Glutamatergic neuron (in vitro differentiated cells): Measurements from ENCODE around the gene LRIT2. TPM values are rescaled to one million over a fixed set of nuclear protein-coding genes. Genes with fewer than 3 reads are reported as not detected.

Source experiments
- DNase-seq: peaks from one replicate; pipeline ENCODE4 v3.0.0; 2022
- H3K27ac Mint-ChIP-seq: one replicate; pipeline ENCODE4 v1.8.0; 2020; ENCODE audit warnings: mild to moderate bottlenecking, mixed read lengths, inconsistent platforms; ENCODE audit not compliant: unreplicated experiment
- H3K27me3 Mint-ChIP-seq: one replicate; pipeline ENCODE4 v1.8.0; 2020; ENCODE audit warnings: mild to moderate bottlenecking, moderate library complexity, mixed read lengths, inconsistent platforms; ENCODE audit not compliant: unreplicated experiment
- H3K36me3 Mint-ChIP-seq: one replicate; pipeline ENCODE4 v1.8.0; 2020; ENCODE audit warnings: mild to moderate bottlenecking, mixed read lengths, inconsistent platforms; ENCODE audit not compliant: unreplicated experiment
- H3K4me1 Mint-ChIP-seq: one replicate; pipeline ENCODE4 v1.8.0; 2020; ENCODE audit warnings: mild to moderate bottlenecking, low read depth, mixed read lengths, inconsistent platforms; ENCODE audit not compliant: unreplicated experiment
- H3K4me3 Mint-ChIP-seq: one replicate; pipeline ENCODE4 v1.8.0; 2020; ENCODE audit warnings: mild to moderate bottlenecking, mixed read lengths, inconsistent platforms; ENCODE audit not compliant: unreplicated experiment
- H3K9me3 Mint-ChIP-seq: one replicate; pipeline ENCODE4 v1.8.0; 2020; ENCODE audit warnings: mild to moderate bottlenecking, moderate library complexity, mixed read lengths, inconsistent platforms; ENCODE audit not compliant: unreplicated experiment
- total RNA-seq: library from RNA; stranded (reverse); fragmentation: NEBNext Ultra II Directional; extraction: Animal tissue kit (Norgen Biotek cat#: 25700); gene quantifications from one replicate; pipeline ENCODE4 v1.2.1, GENCODE V29; 2021; ENCODE audit not compliant: unreplicated experiment
- TF ChIP-seq, protein P1 (sequence below): fragments of 200-600 bp; sonication (generic); IDR thresholded peaks from one replicate; pipeline ENCODE4 v1.5.0; 2021; ENCODE audit not compliant: partially characterized antibody, unreplicated experiment

LRIT2 gene
- total RNA-seq, 1 donor from 2014 or later = not detected

DNA sequence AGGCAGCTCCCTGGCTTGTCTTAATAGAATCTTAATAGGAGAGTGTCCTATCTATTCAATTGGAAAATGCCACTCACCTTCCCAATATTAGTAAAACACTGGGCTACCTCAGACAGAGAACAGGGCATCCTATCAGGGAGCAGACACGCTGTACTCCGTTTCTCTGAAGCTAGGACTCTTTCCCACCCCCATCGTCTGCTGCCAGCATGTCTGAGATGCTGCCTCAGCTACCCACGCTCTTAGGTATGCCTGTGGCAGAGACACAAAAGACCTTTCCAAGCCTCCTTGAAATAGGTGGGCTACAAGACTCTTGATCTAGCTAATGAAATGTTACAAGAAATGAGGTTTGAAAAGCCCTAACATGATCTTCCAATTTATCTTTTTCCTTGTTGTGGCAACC, 2.5 kb upstream of the LRIT2 start:
- TF ChIP-seq, protein P1, sequence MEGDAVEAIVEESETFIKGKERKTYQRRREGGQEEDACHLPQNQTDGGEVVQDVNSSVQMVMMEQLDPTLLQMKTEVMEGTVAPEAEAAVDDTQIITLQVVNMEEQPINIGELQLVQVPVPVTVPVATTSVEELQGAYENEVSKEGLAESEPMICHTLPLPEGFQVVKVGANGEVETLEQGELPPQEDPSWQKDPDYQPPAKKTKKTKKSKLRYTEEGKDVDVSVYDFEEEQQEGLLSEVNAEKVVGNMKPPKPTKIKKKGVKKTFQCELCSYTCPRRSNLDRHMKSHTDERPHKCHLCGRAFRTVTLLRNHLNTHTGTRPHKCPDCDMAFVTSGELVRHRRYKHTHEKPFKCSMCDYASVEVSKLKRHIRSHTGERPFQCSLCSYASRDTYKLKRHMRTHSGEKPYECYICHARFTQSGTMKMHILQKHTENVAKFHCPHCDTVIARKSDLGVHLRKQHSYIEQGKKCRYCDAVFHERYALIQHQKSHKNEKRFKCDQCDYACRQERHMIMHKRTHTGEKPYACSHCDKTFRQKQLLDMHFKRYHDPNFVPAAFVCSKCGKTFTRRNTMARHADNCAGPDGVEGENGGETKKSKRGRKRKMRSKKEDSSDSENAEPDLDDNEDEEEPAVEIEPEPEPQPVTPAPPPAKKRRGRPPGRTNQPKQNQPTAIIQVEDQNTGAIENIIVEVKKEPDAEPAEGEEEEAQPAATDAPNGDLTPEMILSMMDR = no peak
- no peak for DNase-seq
- Mint-ChIP-seq H3K27me3 (no peaks in the 10 kb centered on the region), H3K4me3 (no peak overlapping the region), H3K27ac (no peak overlapping the region), H3K4me1 (peaks cover 6% of the 10 kb centered on the region), H3K9me3 (peaks cover 4% of the 10 kb centered on the region), H3K36me3 (no peaks in the 10 kb centered on the region)

DNA sequence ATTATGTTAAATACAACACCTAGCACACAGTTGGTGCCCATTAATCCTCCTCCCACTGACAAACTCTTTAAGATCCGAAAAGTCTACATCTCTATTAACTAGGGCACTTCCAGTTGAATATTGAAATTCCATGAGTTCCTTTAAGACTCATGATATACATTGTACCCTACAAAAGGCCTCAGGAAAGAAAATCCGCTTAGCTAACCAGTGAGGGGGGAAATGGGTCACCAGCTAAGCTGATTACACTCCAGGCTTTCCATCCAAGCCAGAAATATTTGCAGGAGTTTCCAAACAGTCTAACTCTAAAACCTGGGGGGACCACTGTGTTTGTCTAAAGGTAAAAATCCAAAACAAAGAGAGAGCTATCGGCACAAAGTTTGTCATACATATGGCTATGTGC, 1.3 kb upstream of the LRIT2 start:
- DNase-seq = no peak
- Mint-ChIP-seq H3K9me3 (peaks cover 4% of the 10 kb centered on the region), H3K36me3 (no peaks in the 10 kb centered on the region), H3K27ac (no peak overlapping the region), H3K27me3 (no peaks in the 10 kb centered on the region), H3K4me3 (no peak overlapping the region), H3K4me1 (peaks cover 6% of the 10 kb centered on the region)
- TF ChIP-seq, protein P1 = no peak

DNA sequence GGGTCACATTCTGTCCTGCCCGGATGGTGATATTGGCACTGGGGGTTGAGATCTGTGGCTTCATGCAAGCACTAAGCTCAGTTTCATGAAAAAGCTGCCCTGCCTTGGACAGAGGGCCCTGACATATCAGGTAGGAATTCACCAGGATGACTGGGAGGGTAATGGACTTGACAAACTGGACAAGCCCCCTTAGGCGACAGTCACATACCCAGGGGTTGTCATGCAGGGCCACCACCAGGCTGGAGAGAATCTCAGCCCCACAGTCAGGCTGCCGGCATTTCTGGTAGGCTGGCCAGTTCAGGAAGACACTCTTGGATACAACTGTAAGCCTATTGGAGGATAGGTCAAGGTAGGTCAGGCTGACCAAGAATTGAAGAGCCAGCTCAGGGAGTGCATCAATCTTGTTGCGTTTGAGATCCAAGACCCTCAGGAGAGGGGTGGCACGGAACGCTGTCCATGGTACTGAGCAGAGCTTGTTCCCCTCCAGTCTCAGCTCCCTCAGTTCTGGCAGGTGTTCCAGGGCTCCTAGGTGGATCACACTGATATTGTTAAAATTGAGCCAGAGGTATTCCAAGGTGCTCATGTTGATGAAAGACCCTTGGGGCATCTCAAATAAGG, 824 bp downstream of the LRIT2 start:
- Mint-ChIP-seq H3K9me3 (no peaks in the 10 kb centered on the region), H3K36me3 (no peaks in the 10 kb centered on the region), H3K27ac (no peak overlapping the region), H3K27me3 (peaks cover 5% of the 10 kb centered on the region), H3K4me1 (peaks cover 6% of the 10 kb centered on the region), H3K4me3 (no peak overlapping the region)
- no peak for DNase-seq
- TF ChIP-seq, protein P1 = no peak

DNA sequence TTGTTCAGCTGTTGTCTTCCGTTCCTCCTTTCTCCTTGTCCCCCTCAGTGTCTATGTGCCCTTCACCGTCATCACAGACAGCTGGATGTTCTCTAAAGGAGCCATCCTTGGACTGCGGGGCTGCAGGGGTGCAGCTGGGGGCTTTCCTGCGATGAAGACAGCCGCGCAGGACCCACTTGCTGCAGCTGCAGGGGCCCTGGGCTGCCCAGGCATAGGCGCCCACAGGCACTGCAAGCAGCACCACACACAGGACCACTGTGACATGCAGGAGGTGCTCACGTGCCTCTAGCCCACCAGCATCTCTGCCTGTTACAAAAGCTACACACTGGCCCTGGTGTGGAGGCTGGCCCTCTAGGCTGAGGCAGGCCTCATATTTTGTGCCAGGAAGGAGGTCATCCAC, 3.4 kb downstream of the LRIT2 start:
- no peak for DNase-seq
- Mint-ChIP-seq H3K36me3 (no peaks in the 10 kb centered on the region), H3K27me3 (peaks cover 5% of the 10 kb centered on the region), H3K4me1 (peaks cover 9% of the 10 kb centered on the region), H3K9me3 (peaks cover 4% of the 10 kb centered on the region), H3K4me3 (no peak overlapping the region), H3K27ac (no peak overlapping the region)
- TF ChIP-seq, protein P1 = no peak

DNA sequence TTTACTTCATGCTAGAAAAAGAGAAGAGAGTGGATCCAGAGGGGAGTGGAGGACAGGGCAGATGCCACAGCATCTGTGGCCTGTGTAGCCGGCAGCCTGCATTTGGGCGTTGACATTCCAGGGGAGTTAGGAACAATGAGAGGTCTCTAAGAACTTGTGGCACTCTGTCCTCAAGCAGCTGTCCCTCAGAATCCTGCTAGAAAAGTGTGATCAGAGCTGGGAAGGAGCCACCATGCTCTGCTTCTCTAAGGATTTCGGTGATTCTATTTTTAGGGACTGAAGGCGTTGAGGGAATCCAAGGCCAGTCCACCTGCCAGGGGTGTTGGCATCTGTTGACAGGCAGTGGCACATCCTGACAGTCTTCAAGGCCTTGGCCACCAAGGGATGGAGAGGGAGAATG, 7.6 kb downstream of the LRIT2 start:
- no peak overlapping the region for H3K4me3 Mint-ChIP-seq
- peaks cover 4% of the 10 kb centered on the region for H3K9me3 Mint-ChIP-seq
- H3K27ac Mint-ChIP-seq = no peak overlapping the region
- peaks cover 3% of the 10 kb centered on the region for H3K4me1 Mint-ChIP-seq
- peaks cover 7% of the 10 kb centered on the region for H3K27me3 Mint-ChIP-seq
- no peak for DNase-seq
- no peaks in the 10 kb centered on the region for H3K36me3 Mint-ChIP-seq
- TF ChIP-seq, protein P1 = no peak
